Lung (tissue), 12 donors: ENCODE results near the gene LRRC74A. TPM values are rescaled to one million over a fixed set of nuclear protein-coding genes. Genes with fewer than 3 reads are reported as not detected.

Source experiments
- ATAC-seq: fragments of 200-7000 bp; cut with Tn5 transposase; one replicate; pipeline ENCODE4 v1.9.1; 2020; ENCODE audit warnings: moderate number of reproducible peaks; ENCODE audit not compliant: insufficient read depth, low FRiP score
- DNase-seq, 3 donors: peaks; one replicate each; pipeline ENCODE4 v3.0.0-alpha.2; 2013 to 2017
- H3K27ac ChIP-seq, 2 donors: one replicate each; pipeline ENCODE4 v1.5.1; 2013; ENCODE audit warnings: mild to moderate bottlenecking in 2 of 2, moderate library complexity in 2 of 2, control low read depth in 1 of 2, inconsistent platforms in 1 of 2, low read depth in 1 of 2, low read length in 1 of 2
- H3K27me3 ChIP-seq, 3 donors: one replicate each; pipeline ENCODE4 v1.5.1; 2013; ENCODE audit warnings: low read length in 2 of 3; ENCODE audit not compliant: control insufficient read depth in 3 of 3, insufficient read depth in 3 of 3
- H3K36me3 ChIP-seq, 4 donors: one replicate each; pipeline ENCODE4 v1.5.1; 2013; ENCODE audit warnings: low read length in 4 of 4, mild to moderate bottlenecking in 1 of 4, moderate library complexity in 1 of 4; ENCODE audit not compliant: control insufficient read depth in 4 of 4, insufficient read depth in 4 of 4
- H3K4me1 ChIP-seq, 5 donors: one replicate each; pipeline ENCODE4 v1.5.1; 2013; ENCODE audit warnings: low read length in 5 of 5, mild to moderate bottlenecking in 2 of 5, moderate library complexity in 1 of 5; ENCODE audit not compliant: control insufficient read depth in 5 of 5, insufficient read depth in 5 of 5
- H3K4me3 ChIP-seq: one replicate; pipeline ENCODE4 v1.5.1; 2013; ENCODE audit warnings: mild to moderate bottlenecking, control low read depth, moderate library complexity
- H3K9ac ChIP-seq, 2 donors: one replicate each; pipeline ENCODE4 v1.5.1; 2013; ENCODE audit warnings: low read length in 2 of 2, control low read depth in 1 of 2; ENCODE audit not compliant: insufficient read depth in 1 of 2
- H3K9me3 ChIP-seq, 4 donors: one replicate each; pipeline ENCODE4 v1.5.1; 2013; ENCODE audit warnings: low read length in 3 of 4, mild to moderate bottlenecking in 1 of 4, moderate library complexity in 1 of 4; ENCODE audit not compliant: control insufficient read depth in 4 of 4, insufficient read depth in 3 of 4
- CTCF ChIP-seq: IDR thresholded peaks from 2 replicates; pipeline ENCODE4 v1.5.1; 2012; ENCODE audit warnings: mild to moderate bottlenecking; ENCODE audit errors: control extremely low read depth, extremely low read depth
- WGBS, 2 donors: extraction: QIAGEN DNeasy Blood & Tissue Kit; methylation state at CpG; one replicate each; pipeline ENCODE4 v1.1.7; 2013; 5-methylcytosine and 5-hydroxymethylcytosine counted together
- polyA plus RNA-seq, 2 donors: library from polyadenylated mRNA; stranded (reverse); fragments of 200-250 nt; gene quantifications; one replicate each; pipeline ENCODE4 v1.2.1, GENCODE V29; 2013
- total RNA-seq, 2 donors: library from RNA; depleted of rRNA in 1 of 2; stranded (reverse); fragments of >200 nt in 1 of 2; gene quantifications; one replicate each; pipeline ENCODE4 v1.2.1, GENCODE V29; 2014 to 2021
- donor health status: control.
- donor health status: control.
- donor health status: Bipolar disorder and iron deficiency.
- donor health status: healthy.
- donor health status: DM: yes; HTN: yes; CAD: no.

Gene LRRC74A
- total and polyA plus RNA-seq, 4 donors: not detected

GRCh38 chr14:76861574-76862255 is 35.5 kb downstream of the LRRC74A start:
- DNase-seq (peak in 1 of 3 donors; percentile 24), ATAC-seq (no peak)
- TF ChIP-seq CTCF: no peak
- Histone ChIP-seq H3K9ac (no peak overlapping the region), H3K36me3 (no peaks in the 10 kb centered on the region), H3K27me3 (no peaks in the 10 kb centered on the region), H3K4me3 (no peak overlapping the region), H3K4me1 (peaks cover 0 to 10% (median 7%) of the 10 kb centered on the region in 5 donors), H3K9me3 (no peaks in the 10 kb centered on the region), H3K27ac (no peak overlapping the region)
- 80 to 85% methylated on average over 10 of the region's 10 CpGs for WGBS, 2 donors

DNA sequence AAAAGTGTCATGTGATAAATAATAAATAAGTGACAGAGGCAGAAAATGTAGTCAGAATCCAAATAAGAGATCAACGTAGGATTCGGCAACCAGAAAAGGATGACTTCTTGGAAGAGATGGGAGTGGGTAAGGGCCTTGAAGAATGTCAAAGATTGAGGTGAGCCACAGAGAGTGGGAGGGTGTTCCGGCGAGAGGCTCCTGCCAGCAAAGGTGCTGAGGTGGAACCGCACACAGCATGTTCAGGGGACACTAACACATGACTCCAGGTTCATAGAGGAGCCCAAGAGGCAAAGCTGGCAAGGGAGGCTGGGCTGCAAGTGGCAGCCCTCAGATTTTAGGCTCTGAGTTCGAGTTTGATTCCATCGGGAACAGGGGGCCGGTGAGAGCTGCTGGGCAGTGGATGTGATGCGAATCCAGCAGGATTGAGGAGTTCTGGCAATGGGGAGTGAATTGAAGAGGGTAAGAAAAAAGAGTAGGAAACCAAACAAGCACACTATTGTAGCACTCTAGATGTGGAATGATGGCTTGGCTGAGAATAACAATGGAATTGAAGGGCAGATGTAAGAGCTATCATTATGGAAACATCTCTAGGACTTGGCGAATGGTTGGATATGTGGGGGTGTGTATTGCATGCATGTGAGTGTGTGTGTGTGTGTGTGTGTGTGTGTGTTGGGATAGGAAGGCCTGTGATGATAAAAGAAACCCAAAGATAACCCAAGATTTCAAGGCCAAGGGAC is 36.5 kb downstream of the LRRC74A start:
- DNase-seq (no peak), ATAC-seq (no peak)
- H3K36me3 ChIP-seq: no peaks in the 10 kb centered on the region
- H3K4me3 ChIP-seq: no peak overlapping the region
- H3K27ac ChIP-seq: no peak overlapping the region
- no peaks in the 10 kb centered on the region for H3K27me3 ChIP-seq
- H3K9ac ChIP-seq: no peak overlapping the region
- H3K4me1 ChIP-seq: peaks cover 0 to 15% (median 7%) of the 10 kb centered on the region in 5 donors
- TF ChIP-seq CTCF: no peak
- WGBS, 2 donors: 85 to 87% methylated on average over 10 of the region's 10 CpGs
- no peaks in the 10 kb centered on the region for H3K9me3 ChIP-seq

- no peaks in the 10 kb centered on the region for H3K27me3 ChIP-seq
- peak; percentile 63 for ATAC-seq
- peak overlapping the region in 1 of 2 donors; percentile 27 for H3K27ac ChIP-seq
- peak; percentile 65 to 82 (median 78) for DNase-seq
- TF ChIP-seq CTCF: no peak
- no peaks in the 10 kb centered on the region for H3K9me3 ChIP-seq
- H3K4me1 ChIP-seq: peaks cover 0 to 24% (median 7%) of the 10 kb centered on the region in 5 donors
- H3K4me3 ChIP-seq: no peak overlapping the region
- no peak overlapping the region for H3K9ac ChIP-seq
- 12% methylated on average over 15 of the region's 15 CpGs for WGBS, 2 donors
- H3K36me3 ChIP-seq: no peaks in the 10 kb centered on the region
Measured at GRCh38 chr14:76863724-76864407, 37.7 kb downstream of the LRRC74A start.
